ENCODE measurements around the gene TMEM132C. TPM values are rescaled to one million over a fixed set of nuclear protein-coding genes. Genes with fewer than 3 reads are reported as not detected.

TMEM132C gene
- total RNA-seq, 1 experiment from 2014 or later = not detected

GRCh38 chr12:128236525-128236924 lies 30.4 kb upstream of the TMEM132C start:
- H3K27me3 Mint-ChIP-seq (ENCODE audit: insufficient read depth, unreplicated experiment) = no peaks in the 10 kb centered on the region
- no peak for DNase-seq (ENCODE audit: unreplicated experiment)
- H3K4me3 Mint-ChIP-seq (ENCODE audit: unreplicated experiment) = no peak overlapping the region
- no peak for TF ChIP-seq CTCF (IDR thresholded peaks at IDR 0.05; ENCODE audit: unreplicated experiment)
- H3K36me3 Mint-ChIP-seq (ENCODE audit: insufficient read depth, unreplicated experiment) = no peaks in the 10 kb centered on the region
- no peaks in the 10 kb centered on the region for H3K4me1 Mint-ChIP-seq (ENCODE audit: insufficient read depth, unreplicated experiment)
- intact Hi-C loops (cut with micrococcal nuclease) = no loop called here
- peaks cover 27% of the 10 kb centered on the region for H3K9me3 Mint-ChIP-seq (ENCODE audit: unreplicated experiment)
- no TSS peak for BruUV-seq (replicated peaks)
- ChIA-PET CTCF (no interaction called here), POLR2A (no interaction called here)
- no peak overlapping the region for H3K27ac Mint-ChIP-seq (ENCODE audit: low read depth, unreplicated experiment)

GRCh38 chr12:128240745-128241144 lies 26.2 kb upstream of the TMEM132C start:
- no peak for DNase-seq (ENCODE audit: unreplicated experiment)
- CTCF ChIA-PET = no interaction called here
- no peak overlapping the region for H3K27ac Mint-ChIP-seq (ENCODE audit: low read depth, unreplicated experiment)
- peaks cover 37% of the 10 kb centered on the region for H3K9me3 Mint-ChIP-seq (ENCODE audit: unreplicated experiment)
- intact Hi-C loops (cut with micrococcal nuclease) = no loop called here
- H3K27me3 Mint-ChIP-seq (ENCODE audit: insufficient read depth, unreplicated experiment) = no peaks in the 10 kb centered on the region
- H3K36me3 Mint-ChIP-seq (ENCODE audit: insufficient read depth, unreplicated experiment) = no peaks in the 10 kb centered on the region
- H3K4me3 Mint-ChIP-seq (ENCODE audit: unreplicated experiment) = no peak overlapping the region
- BruUV-seq (replicated peaks) = no TSS peak
- no peak for TF ChIP-seq CTCF (IDR thresholded peaks at IDR 0.05; ENCODE audit: unreplicated experiment)
- H3K4me1 Mint-ChIP-seq (ENCODE audit: insufficient read depth, unreplicated experiment) = no peaks in the 10 kb centered on the region
- POLR2A ChIA-PET = no interaction called here

GRCh38 chr12:128245121-128245520 lies 21.8 kb upstream of the TMEM132C start:
- intact Hi-C loops (cut with micrococcal nuclease) = no loop called here
- no peaks in the 10 kb centered on the region for H3K27me3 Mint-ChIP-seq (ENCODE audit: insufficient read depth, unreplicated experiment)
- no peaks in the 10 kb centered on the region for H3K4me1 Mint-ChIP-seq (ENCODE audit: insufficient read depth, unreplicated experiment)
- H3K27ac Mint-ChIP-seq (ENCODE audit: low read depth, unreplicated experiment) = no peak overlapping the region
- H3K36me3 Mint-ChIP-seq (ENCODE audit: insufficient read depth, unreplicated experiment) = no peaks in the 10 kb centered on the region
- no peak for DNase-seq (ENCODE audit: unreplicated experiment)
- TF ChIP-seq CTCF (IDR thresholded peaks at IDR 0.05; ENCODE audit: unreplicated experiment) = no peak
- POLR2A ChIA-PET = no interaction called here
- CTCF ChIA-PET = interaction anchor here (0.8 kb wide), 1 partner anchor 21 kb away, joined by 3 read pairs; no protein-coding TSS in a partner anchor
- H3K9me3 Mint-ChIP-seq (ENCODE audit: unreplicated experiment) = peaks cover 33% of the 10 kb centered on the region
- BruUV-seq (replicated peaks) = no TSS peak
- no peak overlapping the region for H3K4me3 Mint-ChIP-seq (ENCODE audit: unreplicated experiment)

GRCh38 chr12:128245905-128246304 lies 21.1 kb upstream of the TMEM132C start:
- no peak for DNase-seq (ENCODE audit: unreplicated experiment)
- no peaks in the 10 kb centered on the region for H3K36me3 Mint-ChIP-seq (ENCODE audit: insufficient read depth, unreplicated experiment)
- no peak for TF ChIP-seq CTCF (IDR thresholded peaks at IDR 0.05; ENCODE audit: unreplicated experiment)
- no peaks in the 10 kb centered on the region for H3K27me3 Mint-ChIP-seq (ENCODE audit: insufficient read depth, unreplicated experiment)
- H3K27ac Mint-ChIP-seq (ENCODE audit: low read depth, unreplicated experiment) = no peak overlapping the region
- no peak overlapping the region for H3K4me3 Mint-ChIP-seq (ENCODE audit: unreplicated experiment)
- BruUV-seq (replicated peaks) = no TSS peak
- H3K9me3 Mint-ChIP-seq (ENCODE audit: unreplicated experiment) = peaks cover 38% of the 10 kb centered on the region
- ChIA-PET CTCF (no interaction called here), POLR2A (no interaction called here)
- H3K4me1 Mint-ChIP-seq (ENCODE audit: insufficient read depth, unreplicated experiment) = no peaks in the 10 kb centered on the region
- intact Hi-C loops (cut with micrococcal nuclease) = no loop called here
